RWPE2 (cell line): ENCODE measurements around the gene XIRP1.

Experiments used
- ATAC-seq: fragments of 200-7000 bp; cut with Tn5 transposase; 3 replicates; pipeline ENCODE4 v1.9.1; 2021; ENCODE audit warnings: low read depth
- DNase-seq: peaks from one replicate; pipeline ENCODE4 v3.0.0-alpha.2; 2020; ENCODE audit warnings: low spot score
- H3K27ac ChIP-seq: fragments of 450-650 bp; 2 replicates; pipeline ENCODE4 v1.5.1; 2017; ENCODE audit warnings: mild to moderate bottlenecking; ENCODE audit not compliant: poor library complexity, severe bottlenecking
- H3K27me3 ChIP-seq: fragments of 250-450 bp; sonication (Bioruptor Pico); 2 replicates; pipeline ENCODE4 v1.5.1; 2021; ENCODE audit warnings: mild to moderate bottlenecking, moderate library complexity; ENCODE audit not compliant: insufficient read depth, poor library complexity, severe bottlenecking
- H3K36me3 ChIP-seq: fragments of 250-450 bp; sonication (Bioruptor Pico); 2 replicates; pipeline ENCODE4 v1.5.1; 2020; ENCODE audit warnings: low read depth, mild to moderate bottlenecking, moderate library complexity
- H3K4me1 ChIP-seq: fragments of 250-450 bp; sonication (Bioruptor Pico); 2 replicates; pipeline ENCODE4 v1.5.1; 2021; ENCODE audit warnings: mild to moderate bottlenecking, moderate library complexity; ENCODE audit not compliant: insufficient read depth, poor library complexity, severe bottlenecking
- H3K4me3 ChIP-seq: fragments of 250-450 bp; sonication (Bioruptor Pico); 2 replicates; pipeline ENCODE4 v1.5.1; 2021; ENCODE audit warnings: mild to moderate bottlenecking, moderate library complexity; ENCODE audit not compliant: severe bottlenecking
- H3K9me3 ChIP-seq: fragments of 250-450 bp; sonication (Bioruptor Pico); 2 replicates; pipeline ENCODE4 v1.5.1; 2021; ENCODE audit warnings: mild to moderate bottlenecking, moderate library complexity; ENCODE audit not compliant: severe bottlenecking
- CTCF ChIP-seq: fragments of 450-650 bp; IDR thresholded peaks from one replicate; pipeline ENCODE4 v1.5.1; 2017; ENCODE audit warnings: mild to moderate bottlenecking, moderate library complexity; ENCODE audit not compliant: poor library complexity, severe bottlenecking

Gene XIRP1

GRCh38 chr3:39168156-39168780 is 24.1 kb downstream of the XIRP1 start:
- Histone ChIP-seq H3K4me3 (no peak overlapping the region), H3K27ac (peak overlapping the region; percentile 91), H3K4me1 (peaks cover 25% of the 10 kb centered on the region), H3K36me3 (no peaks in the 10 kb centered on the region), H3K27me3 (no peaks in the 10 kb centered on the region), H3K9me3 (no peaks in the 10 kb centered on the region)
- ATAC-seq: no peak
- DNase-seq: no peak
- no peak for TF ChIP-seq CTCF

- Histone ChIP-seq H3K27me3 (no peaks in the 10 kb centered on the region), H3K36me3 (no peaks in the 10 kb centered on the region), H3K4me3 (no peak overlapping the region), H3K4me1 (peaks cover 25% of the 10 kb centered on the region), H3K9me3 (no peaks in the 10 kb centered on the region), H3K27ac (peak overlapping the region; percentile 91)
- peak; percentile 44 for ATAC-seq
- DNase-seq: no peak
- no peak for TF ChIP-seq CTCF
These were observed 25.4 kb downstream of the XIRP1 start for GRCh38 chr3:39166932-39167532.

GRCh38 chr3:39166134-39166710 is 26.2 kb downstream of the XIRP1 start:
- Histone ChIP-seq H3K36me3 (no peaks in the 10 kb centered on the region), H3K4me3 (no peak overlapping the region), H3K27me3 (no peaks in the 10 kb centered on the region), H3K27ac (peak overlapping the region; percentile 91), H3K4me1 (peaks cover 25% of the 10 kb centered on the region), H3K9me3 (no peaks in the 10 kb centered on the region)
- peak; percentile 90 for ATAC-seq
- no peak for DNase-seq
- no peak for TF ChIP-seq CTCF

GRCh38 chr3:39165518-39165917 is 26.9 kb downstream of the XIRP1 start:
- no peak for ATAC-seq
- Histone ChIP-seq H3K9me3 (no peaks in the 10 kb centered on the region), H3K27me3 (no peaks in the 10 kb centered on the region), H3K4me3 (no peak overlapping the region), H3K4me1 (peaks cover 25% of the 10 kb centered on the region), H3K36me3 (no peaks in the 10 kb centered on the region), H3K27ac (peak overlapping the region; percentile 91)
- TF ChIP-seq CTCF: no peak
- DNase-seq: no peak

GRCh38 chr3:39164414-39164813 is 28.0 kb downstream of the XIRP1 start:
- peaks cover 25% of the 10 kb centered on the region for H3K4me1 ChIP-seq
- H3K36me3 ChIP-seq: no peaks in the 10 kb centered on the region
- no peak for TF ChIP-seq CTCF
- H3K27me3 ChIP-seq: no peaks in the 10 kb centered on the region
- H3K9me3 ChIP-seq: no peaks in the 10 kb centered on the region
- peak overlapping the region; percentile 91 for H3K27ac ChIP-seq
- ATAC-seq: no peak
- no peak overlapping the region for H3K4me3 ChIP-seq
- DNase-seq: no peak
